Gastroesophageal sphincter (tissue), 3 donors: ENCODE results near the gene CYP51A1.

ENCODE experiments used
- CTCF ChIP-seq, 4 experiments: fragments of 200-600 bp in 2 of 4; fragments of 450-650 bp in 2 of 4; sonication (generic) in 1 of 4; IDR thresholded peaks; one replicate each; pipeline ENCODE4 v1.5.1; 2017 to 2019; ENCODE audit warnings: antibody characterized with exemption in 4 of 4, mild to moderate bottlenecking in 2 of 4, moderate library complexity in 2 of 4
- EP300 ChIP-seq: sonication (generic); formaldehyde crosslinking; IDR thresholded peaks from one replicate; pipeline ENCODE4 v1.6.1; 2017; ENCODE audit warnings: antibody characterized with exemption, mild to moderate bottlenecking
- POLR2A ChIP-seq, 2 donors: fragments of 450-650 bp; IDR thresholded peaks; one replicate each; pipeline ENCODE4 v1.6.1; 2017; ENCODE audit warnings: antibody characterized with exemption in 2 of 2, mild to moderate bottlenecking in 2 of 2, moderate library complexity in 1 of 2
- POLR2AphosphoS5 ChIP-seq: sonication (generic); formaldehyde crosslinking; IDR thresholded peaks from one replicate; pipeline ENCODE4 v1.6.1; 2017; ENCODE audit warnings: antibody characterized with exemption

DNA sequence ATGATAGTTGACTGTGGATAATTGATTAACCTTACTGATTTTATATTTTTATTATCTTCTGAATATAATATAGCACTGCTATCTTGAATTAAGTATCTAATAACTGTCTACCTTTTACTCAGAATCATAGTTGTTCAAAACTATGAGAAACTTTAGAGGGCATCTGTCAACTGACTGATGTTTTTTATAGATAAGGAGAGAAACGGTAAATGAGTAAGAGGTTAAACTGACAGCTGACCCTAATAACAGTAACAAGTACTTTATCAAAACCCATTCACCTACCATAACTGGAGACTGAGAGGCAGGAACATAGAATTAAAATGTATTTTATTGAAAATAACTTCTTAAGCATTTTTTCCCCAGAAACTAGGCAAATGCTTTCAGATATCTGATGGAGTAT, 62.2 kb downstream of the CYP51A1 start:
- TF ChIP-seq EP300 (no peak), CTCF (IDR thresholded peaks at IDR 0.05) (no peak), POLR2A (IDR thresholded peaks at IDR 0.05) (no peak), POLR2AphosphoS5 (no peak)
